GM21423 (cell line): ENCODE results near the gene NCOA1.
"Not testable (repeated sequence)": the region's sequence is repeated elsewhere in the genome, so short reads cannot be mapped to it uniquely, and the experiment has no call there.

Experiments used
- ATAC-seq: cut with Tn5 transposase; IDR thresholded peaks from one replicate; pipeline ENCODE4 v1.9.1; 2021; ENCODE audit warnings: mild to moderate bottlenecking, moderate library complexity; ENCODE audit not compliant: unreplicated experiment

The NCOA1 gene

DNA sequence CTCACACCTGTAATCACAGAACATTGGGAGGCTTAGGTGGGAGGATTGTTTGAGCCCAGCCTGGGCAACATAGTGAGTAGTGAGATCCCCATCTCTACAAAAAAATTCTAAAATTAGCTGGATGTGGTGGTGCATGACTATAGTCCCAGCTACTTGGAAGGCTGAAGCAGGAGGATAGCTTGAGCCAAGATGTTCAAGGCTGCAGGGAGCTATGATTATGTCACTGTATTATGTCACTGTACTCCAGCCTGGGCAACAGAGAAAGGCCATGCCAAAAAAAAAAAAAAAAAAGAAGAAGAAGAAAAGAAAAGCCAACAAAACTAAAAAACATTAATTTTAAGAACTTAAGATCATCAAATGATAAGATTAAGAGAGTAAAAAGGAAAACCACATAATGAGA is 17.4 kb upstream of the NCOA1 start:
- ATAC-seq = no peak

DNA sequence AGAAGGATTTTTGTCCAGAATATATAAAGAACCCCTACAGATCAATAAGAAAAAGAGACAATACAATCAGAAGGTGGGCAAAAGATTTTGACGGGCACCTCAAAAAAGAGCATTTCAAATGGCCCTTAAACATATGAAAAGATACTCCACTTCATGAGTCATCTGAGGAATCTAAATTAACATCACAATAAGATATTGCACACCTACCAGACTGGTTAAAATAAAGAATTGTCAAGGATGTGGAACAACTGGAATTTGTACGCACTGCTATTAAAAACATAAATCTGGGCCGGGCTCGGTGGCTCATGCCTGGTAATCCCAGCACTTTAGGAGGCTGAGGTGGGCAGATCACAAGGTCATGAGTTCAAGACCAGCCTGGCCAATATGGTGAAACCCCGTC is 17.0 kb upstream of the NCOA1 start:
- ATAC-seq = no peak

DNA sequence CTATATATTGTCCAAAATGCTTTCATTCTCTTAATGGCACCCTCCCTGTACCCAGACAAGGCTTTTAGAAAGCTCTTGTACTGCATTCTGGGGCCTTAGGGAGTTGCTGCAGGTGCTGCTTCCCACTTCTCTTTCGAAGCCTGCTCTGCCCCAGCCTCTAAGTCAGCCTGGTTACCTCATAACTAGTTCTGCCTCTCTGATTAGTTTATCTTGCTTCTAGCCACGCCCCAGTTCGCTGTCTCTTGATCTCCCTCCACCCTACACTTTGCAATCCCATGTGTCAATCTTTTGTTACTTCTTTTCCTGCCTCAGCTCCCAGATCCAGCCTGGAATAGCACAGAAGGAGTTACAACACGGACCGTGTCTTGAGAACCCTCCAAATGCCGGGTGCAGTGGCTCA is 13.8 kb upstream of the NCOA1 start:
- ATAC-seq = no peak

DNA sequence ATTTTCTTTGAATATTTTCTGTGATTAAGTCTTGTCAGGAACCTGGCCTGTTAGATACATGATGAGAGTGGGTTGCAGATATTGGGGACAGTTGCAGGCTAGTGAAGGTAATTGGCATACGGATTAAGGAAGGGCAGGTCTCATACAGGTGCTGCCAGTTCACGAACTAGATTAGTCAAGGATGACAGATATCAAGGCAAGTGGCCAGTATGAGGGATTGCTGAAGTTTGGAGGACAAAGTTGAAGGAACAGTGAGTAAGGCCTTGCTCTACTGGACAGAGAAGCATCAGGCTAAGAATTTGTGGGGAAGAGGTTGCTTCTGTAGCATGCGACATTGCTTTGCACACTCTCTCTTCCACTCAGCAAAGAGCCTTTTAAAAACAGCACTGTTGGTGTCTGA is 12.8 kb upstream of the NCOA1 start:
- ATAC-seq = no peak

DNA sequence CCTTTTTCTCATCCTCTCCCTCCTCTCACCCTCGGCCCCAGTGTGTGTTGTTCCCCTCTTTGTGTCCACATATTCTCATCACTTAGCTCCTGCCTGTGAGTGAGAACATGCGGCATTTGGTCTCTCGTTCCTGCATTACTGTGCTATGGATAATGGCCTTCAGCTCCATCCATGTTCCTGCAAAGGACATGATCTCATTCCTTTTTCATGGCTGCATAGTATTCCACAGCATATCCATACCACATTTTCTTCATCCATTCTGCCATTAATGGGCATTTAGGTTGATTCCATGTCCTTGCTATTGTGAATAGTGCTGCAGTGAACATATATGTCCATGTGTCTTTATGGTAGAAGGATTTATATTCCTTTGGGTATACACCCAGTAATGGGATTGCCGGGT is 10.8 kb upstream of the NCOA1 start:
- no peak for ATAC-seq

DNA sequence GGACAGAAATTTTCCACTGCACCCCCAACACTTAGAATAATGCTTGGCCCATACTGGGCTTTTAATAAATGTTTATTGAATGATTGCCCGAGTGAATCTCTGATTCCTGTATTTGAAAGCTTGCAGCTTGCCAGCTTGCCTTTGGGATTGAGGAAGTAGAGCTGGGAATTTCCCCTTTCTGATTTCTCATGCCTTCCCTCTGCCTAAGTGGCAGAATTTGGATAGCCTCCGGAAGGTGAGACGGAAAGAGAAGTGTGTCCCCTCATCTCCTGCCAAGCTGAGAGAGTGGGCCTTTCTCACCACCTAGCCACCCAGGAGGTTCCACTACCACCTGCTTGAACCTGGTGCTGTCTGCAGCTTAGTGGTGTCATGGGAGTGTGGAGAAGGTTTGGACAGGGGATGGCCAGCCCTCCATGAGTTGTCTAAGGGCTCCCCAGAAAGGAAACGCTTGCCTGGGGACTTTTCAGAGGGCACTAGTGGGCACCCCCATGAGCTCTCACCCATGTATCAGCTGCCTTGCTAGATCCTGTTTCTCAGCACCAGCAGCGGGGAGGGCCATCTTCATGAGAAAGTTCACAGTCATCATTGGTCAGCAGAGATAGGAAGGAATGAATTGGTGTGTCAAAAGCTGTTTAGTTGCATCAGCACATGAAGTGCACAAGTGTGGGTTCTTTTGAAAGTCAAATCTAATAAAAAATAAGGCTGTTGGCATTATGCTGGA is 8.6 kb upstream of the NCOA1 start:
- ATAC-seq = no peak

DNA sequence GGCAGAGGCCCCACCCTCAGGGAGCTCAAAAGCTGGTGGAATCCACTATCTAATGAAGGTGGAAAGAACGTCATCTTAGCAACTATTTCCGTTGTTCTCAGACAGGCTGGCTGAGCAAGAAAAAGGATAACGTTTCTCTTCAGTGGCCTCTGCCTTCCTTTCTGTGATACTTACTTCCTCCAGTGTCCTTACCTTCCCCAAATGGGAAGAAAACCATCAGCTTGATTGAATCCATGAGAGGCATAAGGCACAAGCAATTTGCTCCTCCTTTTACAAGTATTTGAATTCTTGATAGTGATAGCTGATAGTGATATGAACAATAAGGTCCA is 8.1 kb upstream of the NCOA1 start:
- ATAC-seq = no peak

DNA sequence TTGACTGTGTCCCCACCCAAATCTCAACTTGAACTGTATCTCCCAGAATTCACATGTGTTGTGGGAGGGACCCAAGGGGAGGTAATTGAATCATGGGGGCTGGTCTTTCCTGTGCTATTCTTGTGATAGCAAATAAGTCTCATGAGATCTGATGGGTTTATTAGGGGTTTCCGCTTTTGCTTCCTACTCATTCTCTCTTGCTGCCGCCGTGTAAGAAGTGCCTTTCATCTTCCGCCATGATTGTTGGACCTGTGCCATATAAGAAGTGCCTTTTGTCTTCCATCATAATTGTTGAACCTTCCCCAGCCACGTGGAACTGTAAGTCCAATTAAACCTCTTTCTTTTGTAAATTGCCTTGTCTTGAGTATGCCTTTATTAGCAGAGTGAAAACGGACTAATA is 6.4 kb upstream of the NCOA1 start:
- not testable (repeated sequence) for ATAC-seq

DNA sequence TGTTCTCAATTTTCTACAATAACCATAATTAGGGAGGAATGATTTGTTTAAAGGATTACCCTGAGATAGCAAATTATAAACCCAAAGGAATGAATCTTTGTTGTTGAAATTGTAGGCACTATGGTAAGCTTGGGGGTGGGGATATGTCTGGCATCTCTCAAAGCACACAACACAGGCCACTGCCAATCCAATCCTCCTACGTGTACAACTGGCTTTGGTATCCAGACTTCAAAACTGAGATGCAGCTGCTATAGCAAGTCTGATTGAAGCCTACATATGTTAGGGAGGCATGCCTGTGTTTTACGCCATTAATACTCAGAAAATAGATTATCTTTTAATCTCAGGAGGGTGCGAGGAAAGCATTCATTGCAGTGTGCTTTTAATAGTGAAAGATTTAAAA is 5.9 kb upstream of the NCOA1 start:
- no peak for ATAC-seq

DNA sequence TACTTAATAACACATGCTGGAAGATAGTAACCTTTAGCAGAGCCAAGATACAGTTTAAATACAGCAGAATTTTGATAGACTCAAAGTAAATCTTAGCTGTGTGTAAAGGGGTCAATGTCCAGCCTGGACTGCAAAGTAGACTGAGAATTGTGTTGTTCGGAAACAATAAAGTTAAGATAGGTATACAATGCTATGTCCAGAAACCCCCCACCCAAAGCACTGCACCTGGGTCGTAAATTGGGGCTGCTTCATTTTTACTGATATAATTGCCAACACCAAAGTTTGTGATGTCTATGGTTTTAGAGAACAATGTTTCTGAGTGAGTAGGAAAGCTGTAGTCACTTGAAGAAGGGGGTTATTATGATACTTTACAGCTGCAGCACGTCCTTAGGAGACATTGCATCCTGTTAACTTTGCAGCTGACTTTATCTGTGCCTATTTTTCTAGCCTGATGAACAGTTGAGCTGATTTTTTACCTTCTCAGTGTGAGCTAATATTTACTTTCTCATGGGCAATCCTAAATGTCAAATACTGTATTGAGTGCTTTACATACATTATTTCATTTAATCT is 4.3 kb upstream of the NCOA1 start:
- no peak for ATAC-seq

DNA sequence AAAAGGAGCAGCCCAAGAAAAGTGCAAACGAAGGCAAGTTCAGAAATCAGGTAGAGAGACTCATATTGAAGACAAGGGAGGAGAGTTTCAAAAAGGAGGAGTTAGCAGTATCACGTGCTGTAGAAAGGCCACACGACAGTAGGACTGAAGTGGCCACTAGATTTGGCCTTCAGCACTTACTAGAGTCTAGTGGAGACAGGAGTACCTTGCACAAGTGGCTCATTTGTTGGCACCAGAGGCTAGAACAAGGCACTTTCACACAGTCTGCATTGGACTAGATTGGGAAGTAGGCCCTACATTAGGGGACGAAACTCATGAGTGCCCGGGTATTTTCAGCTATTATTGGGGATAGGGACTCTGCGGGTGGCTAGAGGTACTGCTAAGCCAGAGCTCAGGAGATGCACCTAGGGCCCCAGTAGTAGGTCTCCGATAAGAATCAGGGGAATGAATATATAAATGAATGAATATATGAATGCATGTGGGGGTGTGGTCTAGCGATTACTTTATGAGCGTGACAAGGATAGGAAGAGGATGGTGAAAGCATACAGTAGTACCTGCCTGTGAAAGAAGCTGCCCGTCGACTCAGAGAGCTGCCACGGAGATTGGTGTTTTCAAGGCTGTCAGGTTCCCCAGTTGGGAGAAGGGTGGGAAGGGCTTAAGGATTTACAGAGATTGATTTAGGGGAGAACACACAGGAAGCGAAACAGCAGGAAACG is 1.4 kb upstream of the NCOA1 start:
- no peak for ATAC-seq

DNA sequence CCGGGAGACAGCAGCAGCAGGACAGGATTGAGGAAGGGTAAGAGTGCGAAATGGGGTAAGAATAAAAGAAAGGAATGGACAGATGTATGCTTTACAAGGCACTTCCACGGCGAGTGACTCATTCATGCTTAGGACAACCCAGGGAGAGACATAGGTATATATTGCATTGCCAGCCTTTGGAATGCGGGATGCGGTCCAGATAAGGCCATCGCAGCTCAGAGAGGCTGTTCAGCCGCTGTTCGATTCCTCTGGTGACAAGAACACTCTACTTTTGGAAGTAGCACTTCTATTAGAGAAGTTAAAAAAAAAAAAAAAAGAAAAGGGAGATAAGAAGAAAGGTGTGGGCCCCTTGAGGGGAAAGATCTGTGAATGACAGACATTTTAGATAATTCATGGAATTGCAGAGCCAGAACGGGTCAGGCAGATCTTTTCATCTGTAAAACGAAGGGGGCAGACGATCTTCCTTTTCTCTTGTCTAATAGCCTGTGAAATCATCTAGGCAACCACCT is 819 bp upstream of the NCOA1 start:
- ATAC-seq = no peak

DNA sequence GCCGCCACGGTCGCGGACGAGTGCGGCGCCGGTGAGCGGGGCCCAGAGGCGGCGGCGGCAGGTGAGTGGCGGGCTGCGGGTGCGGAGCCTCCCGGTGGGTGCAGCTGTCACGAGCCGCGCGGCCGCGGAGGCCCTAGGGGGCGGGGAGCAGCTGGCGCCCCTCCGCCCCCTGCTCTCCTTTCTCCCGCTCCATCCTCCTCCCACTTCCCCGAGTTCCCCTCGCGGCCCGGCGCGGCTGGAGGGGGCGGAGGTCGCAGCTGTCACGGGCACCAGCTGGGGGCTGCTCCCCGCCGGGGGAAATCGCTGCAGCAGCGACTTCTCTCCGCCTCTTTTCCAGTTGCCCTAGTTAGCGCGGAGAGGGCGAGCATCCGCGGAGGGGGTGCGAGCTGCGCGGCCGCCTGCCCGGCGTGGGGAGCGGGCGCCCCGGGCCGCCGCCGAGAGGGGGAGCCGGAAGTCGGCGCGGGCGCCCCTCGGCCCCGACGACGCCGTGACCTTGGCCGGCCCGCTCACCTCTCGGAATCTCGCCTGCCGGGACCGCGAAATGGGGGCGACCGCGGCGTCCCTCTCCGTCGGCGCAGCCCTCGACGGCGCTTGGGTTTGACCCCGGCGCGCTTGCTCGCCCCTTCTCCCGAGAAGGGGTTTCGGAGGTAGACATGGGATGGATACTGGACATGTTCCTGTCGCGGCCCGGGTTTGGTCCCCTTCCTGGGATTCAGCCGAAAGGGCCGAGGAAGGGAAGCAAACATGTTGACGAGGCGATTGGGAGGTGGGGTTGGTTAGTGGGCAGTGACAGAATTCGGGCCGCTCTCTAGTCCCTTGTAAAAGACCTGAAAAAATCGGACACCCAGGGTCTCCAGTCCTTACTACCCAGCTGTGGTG is 727 bp downstream of the NCOA1 start:
- ATAC-seq = peak; percentile 31

DNA sequence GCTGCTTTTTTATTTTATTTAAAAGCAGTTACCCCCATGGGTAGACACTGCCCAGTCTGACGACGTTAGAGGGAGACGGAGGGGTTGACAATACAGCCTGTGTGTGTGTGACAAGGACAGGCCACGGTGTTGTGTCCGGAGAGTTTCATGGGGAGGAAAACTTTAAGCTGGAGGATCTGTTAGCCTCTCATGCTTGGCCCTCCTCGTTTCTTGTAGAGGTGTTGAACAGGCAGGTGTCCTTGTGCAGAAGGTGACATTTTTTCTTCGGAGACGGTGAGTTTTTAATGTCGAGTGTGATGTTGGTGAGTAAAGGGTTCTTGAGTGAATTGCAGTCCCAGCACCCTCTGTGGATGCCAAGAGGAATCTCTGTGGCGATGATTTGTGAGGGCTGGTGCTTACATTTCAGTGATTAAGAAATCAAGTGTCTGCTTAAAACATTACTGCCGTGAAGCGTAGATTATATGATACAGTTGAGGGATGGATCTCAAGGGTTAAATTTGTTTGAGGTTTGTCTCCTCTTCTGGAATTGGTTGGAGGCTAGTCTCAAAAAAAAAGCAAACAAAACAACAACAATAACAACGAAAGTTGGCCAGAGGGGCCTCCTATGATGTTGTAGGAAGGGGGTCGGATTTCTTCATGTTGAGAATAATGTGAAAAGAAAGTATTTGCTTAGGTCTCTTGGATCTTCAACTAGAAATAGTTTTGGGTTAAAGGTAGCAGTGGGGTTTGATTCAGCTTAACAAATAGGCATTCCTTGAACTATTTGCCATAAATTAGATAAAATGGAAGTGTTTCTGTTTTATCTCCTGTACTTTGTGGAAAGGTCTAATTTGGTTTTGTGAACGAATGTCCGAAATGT is 1.6 kb downstream of the NCOA1 start:
- ATAC-seq = no peak

DNA sequence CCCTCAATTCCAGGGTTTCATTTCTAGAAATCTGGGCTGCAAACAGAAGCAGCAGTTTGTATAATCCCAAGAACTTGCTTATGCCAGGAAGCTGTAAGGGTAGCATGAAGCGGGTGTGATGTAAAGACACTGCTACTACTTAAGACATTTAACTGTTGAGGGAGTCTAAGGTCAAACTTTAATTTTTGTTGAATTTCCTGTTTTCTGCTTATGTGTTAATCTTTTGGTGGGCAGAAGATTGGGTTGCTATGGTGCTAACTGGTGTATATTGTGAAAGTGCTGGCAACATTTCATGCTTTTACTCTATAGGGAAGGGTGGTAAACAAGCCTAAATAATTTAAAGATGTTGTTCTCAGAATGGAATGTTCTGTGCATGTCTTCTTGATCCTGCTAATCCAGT is 2.7 kb downstream of the NCOA1 start:
- ATAC-seq = no peak

DNA sequence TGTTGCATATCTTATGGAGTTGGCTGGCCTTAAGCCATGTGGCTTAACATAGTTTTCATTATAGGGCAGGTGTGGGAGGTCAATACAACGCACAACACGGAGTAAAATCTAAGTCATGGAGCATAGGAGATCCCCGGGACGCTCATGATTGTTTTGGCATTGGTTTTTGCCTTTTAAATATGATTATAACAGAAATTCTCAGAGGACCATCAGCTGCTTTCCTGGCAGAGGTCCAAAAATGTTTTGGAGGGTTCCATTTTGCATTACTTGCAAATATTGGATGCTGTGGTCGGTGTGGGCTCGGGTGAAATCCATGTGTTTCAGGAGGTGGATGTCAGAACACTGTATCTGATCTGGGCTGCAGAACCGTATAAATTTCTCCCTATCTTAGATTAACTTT is 3.4 kb downstream of the NCOA1 start:
- ATAC-seq = no peak

DNA sequence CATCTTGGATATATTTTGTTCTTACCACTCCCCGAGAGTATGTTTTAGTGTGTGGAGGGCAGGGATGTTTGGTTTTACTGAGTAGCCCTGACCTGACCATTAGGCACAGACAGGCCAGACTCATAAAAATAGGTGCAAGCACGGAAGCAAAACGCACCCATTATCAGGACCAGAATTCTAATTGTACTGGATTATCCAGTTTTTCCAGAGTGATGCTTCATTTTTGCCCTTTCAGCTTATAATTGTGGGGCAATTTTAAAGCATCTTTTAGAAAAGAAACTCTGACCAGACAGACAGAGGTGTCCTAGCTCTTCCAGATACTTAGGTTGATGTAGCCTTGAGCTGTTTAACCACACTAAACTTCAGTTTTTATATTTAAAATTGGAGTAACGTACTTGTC is 4.4 kb downstream of the NCOA1 start:
- ATAC-seq = no peak

DNA sequence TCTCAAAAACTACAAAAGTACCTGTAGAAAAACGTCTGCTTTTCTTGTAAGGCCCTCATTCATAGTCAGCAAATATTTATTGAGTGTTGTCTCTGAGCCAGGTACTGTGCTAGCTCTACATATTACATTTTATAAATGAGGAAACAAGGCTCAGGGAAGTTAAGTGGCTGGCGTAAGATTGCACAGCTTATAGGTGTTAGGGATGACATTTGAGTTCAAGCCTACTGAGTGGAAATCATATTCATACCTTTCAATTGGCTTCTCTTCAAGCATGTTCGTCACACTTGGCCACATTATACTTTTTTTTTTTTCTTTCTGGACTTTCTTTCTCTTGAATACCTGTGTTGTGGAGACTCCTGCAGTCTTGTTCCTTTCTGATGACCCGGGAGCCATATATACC is 5.9 kb downstream of the NCOA1 start:
- no peak for ATAC-seq

DNA sequence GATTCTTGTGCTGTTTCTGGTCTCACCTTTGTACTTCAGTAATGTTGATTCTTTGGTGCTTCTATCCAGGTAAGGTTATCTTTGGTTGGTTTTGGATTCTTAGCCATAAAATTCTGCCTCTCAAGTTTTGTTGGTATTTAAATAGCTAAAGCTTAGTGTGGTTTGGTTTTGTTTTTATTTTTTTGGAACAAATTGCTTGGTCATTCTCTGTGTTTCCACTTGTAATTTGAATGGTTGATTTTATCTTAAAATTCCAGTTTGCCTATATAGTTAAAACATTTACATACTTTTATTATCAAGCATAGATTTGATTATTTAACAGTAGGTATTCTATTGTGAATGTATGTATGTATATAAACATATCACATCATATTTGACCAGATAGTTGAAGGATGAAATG is 6.6 kb downstream of the NCOA1 start:
- ATAC-seq = no peak

DNA sequence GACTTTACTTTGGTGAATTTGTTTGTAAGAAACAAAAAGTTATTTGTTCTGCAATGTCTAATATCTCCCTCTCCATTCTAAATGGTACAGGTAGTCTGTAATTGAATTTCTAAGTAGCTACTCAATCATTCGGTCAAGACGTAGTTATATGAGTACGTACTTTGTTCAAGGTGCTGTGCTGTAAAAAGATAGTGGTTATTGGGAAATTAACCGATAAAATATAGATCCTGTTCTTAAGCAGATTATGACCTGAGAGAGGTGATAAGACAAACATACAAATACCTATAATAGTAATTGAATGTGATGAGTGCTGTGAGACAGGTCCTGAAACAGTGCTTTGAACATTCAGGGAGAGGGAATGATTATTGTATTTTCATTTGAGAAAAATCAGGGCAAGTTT is 7.1 kb downstream of the NCOA1 start:
- no peak for ATAC-seq

DNA sequence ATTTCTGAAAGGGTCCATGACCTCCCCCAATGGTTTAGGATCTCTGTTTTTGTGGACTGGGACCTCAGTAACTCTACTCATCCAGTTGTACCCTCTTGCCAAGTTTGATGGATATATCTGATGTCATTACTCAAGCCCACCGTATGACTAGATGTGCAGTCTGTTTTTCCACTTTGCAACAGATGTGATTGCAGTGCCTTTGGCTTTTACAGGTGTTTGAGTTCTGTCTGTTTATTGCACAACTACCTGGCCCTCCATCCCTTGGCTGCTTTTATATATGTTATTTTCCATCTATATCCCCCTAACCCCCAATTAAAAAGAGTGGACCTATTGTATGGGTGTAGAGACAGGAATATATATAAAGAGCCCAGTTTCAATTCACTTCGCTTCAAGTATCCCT is 10.8 kb downstream of the NCOA1 start:
- no peak for ATAC-seq
